GM12878 (cell line): ENCODE results near the gene UBC. TPM values are rescaled to one million over a fixed set of nuclear protein-coding genes. Genes with fewer than 3 reads are reported as not detected.

Source experiments
- ATAC-seq: fragments of 200-7000 bp; cut with Tn5 transposase; 3 replicates; pipeline ENCODE4 v1.9.1; 2020; ENCODE audit warnings: mild to moderate bottlenecking, moderate library complexity
- Bru-seq: library from RNA; stranded (reverse); fragments of 400-500 nt; gene quantifications from one replicate; lab custom pipeline; 2021; lab: Mats Ljungman, UMichigan
- BruChase-seq, 2 experiments: library from RNA; stranded (reverse); fragments of 400-500 nt; gene quantifications; one replicate each; lab custom pipeline; 2021; lab: Mats Ljungman, UMichigan
- BruUV-seq: library from RNA; stranded (reverse); fragments of 400-500 nt; replicated peaks from 2 replicates; lab custom pipeline; 2021; lab: Mats Ljungman, UMichigan
- CTCF ChIA-PET: fragments of 300-600 bp; sonication (Branson Sonifier 250); formaldehyde crosslinking; extraction: SDS; loops from one replicate; lab custom pipeline; 2021; ENCODE audit warnings: inconsistent platforms; lab: Yijun Ruan, JAX
- POLR2A ChIA-PET: fragments of 350-600 bp; formaldehyde crosslinking; extraction: SDS; loops from one replicate; lab custom pipeline; 2021; ENCODE audit warnings: inconsistent platforms; lab: Charles Lee
- RAD21 ChIA-PET: fragments of 300-600 bp; sonication (Branson Sonifier 250); formaldehyde crosslinking; loops from one replicate; lab custom pipeline; 2023; ENCODE audit warnings: antibody characterized with exemption; ENCODE audit not compliant: unreplicated experiment; lab: Charles Lee
- SMC1A ChIA-PET: fragments of 300-600 bp; sonication (Branson Sonifier 250); formaldehyde crosslinking; loops from one replicate; lab custom pipeline; 2023; ENCODE audit not compliant: unreplicated experiment, uncharacterized antibody; lab: Charles Lee
- DNase-seq: peaks from one replicate; pipeline ENCODE4 v3.0.0-alpha.2; 2011; ENCODE audit warnings: low read depth, low spot score
- FAIRE-seq: peaks from 3 replicates; lab custom pipeline; 2011; peaks lifted over from hg19 to GRCh38; lab: Jason Lieb, UNC
- H2AFZ ChIP-seq: 2 replicates; pipeline ENCODE4 v1.6.0; 2011; ENCODE audit warnings: low read depth, low read length, control low read depth; ENCODE audit not compliant: control insufficient read depth
- H3K27ac ChIP-seq: 2 replicates; pipeline ENCODE4 v1.5.1; 2011; ENCODE audit warnings: control low read depth; ENCODE audit not compliant: control insufficient read depth, insufficient read depth
- H3K27me3 ChIP-seq, 2 experiments: replicated peaks in 1 of 2; 2 replicates each; pipeline versions ENCODE4 v1.6.0 to v1.6.1; 2011; ENCODE audit warnings: low read length in 1 of 2; ENCODE audit not compliant: control insufficient read depth in 2 of 2, insufficient read depth in 2 of 2
- H3K36me3 ChIP-seq, 2 experiments: 2 replicates each; pipeline ENCODE4 v1.5.1; 2011; ENCODE audit warnings: low read length in 1 of 2; ENCODE audit not compliant: control insufficient read depth in 2 of 2, insufficient read depth in 2 of 2
- H3K4me1 ChIP-seq: 2 replicates; pipeline ENCODE4 v1.6.1; 2011; ENCODE audit warnings: mild to moderate bottlenecking, low read length, moderate library complexity, mixed read lengths; ENCODE audit not compliant: control insufficient read depth, insufficient read depth
- H3K4me2 ChIP-seq: 2 replicates; pipeline ENCODE4 v1.6.0; 2011; ENCODE audit warnings: control low read depth; ENCODE audit not compliant: control insufficient read depth, insufficient read depth
- H3K4me3 ChIP-seq: fragments of 200-600 bp; sonication (generic); 2 replicates; pipeline ENCODE4 v1.5.1; 2016
- H3K79me2 ChIP-seq: 2 replicates; pipeline ENCODE4 v1.6.0; 2011; ENCODE audit warnings: low read length; ENCODE audit not compliant: control insufficient read depth, insufficient read depth
- H3K9ac ChIP-seq: 2 replicates; pipeline ENCODE4 v1.8.0; 2011; ENCODE audit warnings: low read length, control low read depth, mixed read lengths; ENCODE audit not compliant: control insufficient read depth, insufficient read depth
- H3K9me3 ChIP-seq: replicated peaks from 3 replicates; pipeline ENCODE4 v1.5.1; 2011; ENCODE audit warnings: mild to moderate bottlenecking, low read length; ENCODE audit not compliant: control insufficient read depth, insufficient read depth
- H4K20me1 ChIP-seq: 2 replicates; pipeline ENCODE4 v1.6.0; 2011; ENCODE audit not compliant: control insufficient read depth, insufficient read depth
- ATF2 ChIP-seq: IDR thresholded peaks from 2 replicates; pipeline ENCODE4 v1.6.1; 2012; ENCODE audit warnings: low read length, inconsistent platforms
- BCL11A ChIP-seq: IDR thresholded peaks from 2 replicates; pipeline ENCODE4 v1.6.1; 2011; ENCODE audit warnings: low read depth, low read length
- ETV6 ChIP-seq, 2 experiments: fragments of 450-650 bp in 1 of 2; IDR thresholded peaks in 1 of 2; conservative IDR thresholded peaks in 1 of 2; 2 replicates each; pipeline ENCODE4 v1.6.1; 2014; ENCODE audit warnings: antibody characterized with exemption in 1 of 2, borderline replicate concordance in 1 of 2, low read depth in 1 of 2, mild to moderate bottlenecking in 1 of 2, moderate library complexity in 1 of 2
- KLF5 ChIP-seq: fragments of 450-650 bp; IDR thresholded peaks from 2 replicates; pipeline ENCODE4 v1.6.1; 2014; ENCODE audit warnings: mild to moderate bottlenecking; ENCODE audit not compliant: partially characterized antibody
- MLLT1 ChIP-seq: fragments of 450-650 bp; IDR thresholded peaks from 2 replicates; pipeline ENCODE4 v1.6.1; 2016; ENCODE audit warnings: mild to moderate bottlenecking
- MTA2 ChIP-seq: fragments of 450-650 bp; IDR thresholded peaks from 2 replicates; pipeline ENCODE4 v1.6.1; 2016; ENCODE audit warnings: low read depth, mild to moderate bottlenecking, moderate library complexity
- MYC ChIP-seq: IDR thresholded peaks from 2 replicates; pipeline ENCODE4 v1.6.1; 2011; ENCODE audit warnings: mild to moderate bottlenecking, low read length, moderate library complexity, inconsistent platforms; ENCODE audit not compliant: insufficient read depth, insufficient replicate concordance, insufficient read length, severe bottlenecking
- NFYA ChIP-seq: IDR thresholded peaks from 2 replicates; pipeline ENCODE4 v1.6.1; 2011; ENCODE audit warnings: low read depth, mild to moderate bottlenecking, low read length, improper control_type of control experiment, borderline replicate concordance
- SRF ChIP-seq, 2 experiments: IDR thresholded peaks; 2 replicates each; pipeline ENCODE4 v1.6.1; 2011; ENCODE audit warnings: low read depth in 2 of 2, low read length in 2 of 2, mild to moderate bottlenecking in 1 of 2, moderate library complexity in 1 of 2
- YY1 ChIP-seq: IDR thresholded peaks from 2 replicates; pipeline ENCODE4 v1.6.1; 2011; ENCODE audit warnings: low read depth, mild to moderate bottlenecking, low read length
- ZBED1 ChIP-seq: IDR thresholded peaks from 2 replicates; pipeline ENCODE4 v1.6.1; 2016; ENCODE audit warnings: borderline replicate concordance
- ZZZ3 ChIP-seq: IDR thresholded peaks from 2 replicates; pipeline ENCODE4 v1.6.1; 2011; ENCODE audit warnings: low read depth; ENCODE audit not compliant: control insufficient read depth, insufficient read length
- WGBS: methylation state at CpG from one replicate; pipeline ENCODE4 v1.1.6; 2016; ENCODE audit warnings: low lambda C conversion rate; ENCODE audit not compliant: insufficient replicate concordance, insufficient coverage; ENCODE audit errors: missing lambda C conversion rate; 5-methylcytosine and 5-hydroxymethylcytosine counted together
- in situ Hi-C: fragments of 300-500 bp; cut with MboI; formaldehyde crosslinking; loops from 9 replicates; pipeline ENCODE4 v1.14.3; 2018; ENCODE audit warnings: mixed read lengths
- intact Hi-C: fragments of 100-400 bp; cut with micrococcal nuclease; formaldehyde crosslinking; loops from one replicate; pipeline ENCODE4 v1.14.2; 2022; ENCODE audit not compliant: unreplicated experiment
- long read RNA-seq, 2 experiments: library from polyadenylated mRNA; unstranded; transcript quantifications; one replicate each; pipeline ENCODE4 v2.0.0, GENCODE V29; 2019 to 2020
- polyA minus RNA-seq, 3 experiments: library from RNA; depleted of rRNA, polyadenylated mRNA; stranded (reverse); fragments of >200 nt; gene quantifications; 2 replicates each; pipeline ENCODE4 v1.2.3, GENCODE V29; 2011
- polyA plus RNA-seq, 11 experiments: library from polyadenylated mRNA; depleted of rRNA in 4 of 11; unstranded in 6 of 11; stranded (reverse) in 5 of 11; fragments of >200 nt; fragmentation: Nextera tagmentation in 4 of 11; fragmentation: Illumina TruSeq in 1 of 11; extraction: Ambion mirVana in 4 of 11; extraction: Trizol in 1 of 11; gene quantifications; 1 replicate in 1 of 11; 2 replicates in 10 of 11; pipeline versions ENCODE4 v1.2.1 to v1.2.3, GENCODE V29; 2011 to 2016; ENCODE audit warnings: inconsistent platforms in 2 of 11, missing spikeins in 2 of 11, low read depth in 1 of 11
- total RNA-seq, 4 experiments: library from RNA; depleted of rRNA in 3 of 4; stranded (reverse); fragments of >200 nt in 3 of 4; fragmentation: Illumina TruSeq in 1 of 4; extraction: Trizol in 1 of 4; gene quantifications; 2 replicates each; pipeline versions ENCODE4 v1.2.1 to v1.2.3, GENCODE V29; 2013 to 2021

Gene UBC
- total RNA-seq (2013; cell fraction: nucleolus; rRNA removed), result 329 and 366 TPM in 2 replicates
- total RNA-seq (2014; rRNA removed) (883 and 944 TPM in 2 replicates), total RNA-seq (2014; rRNA removed; fragmentation: Illumina TruSeq; extraction: Trizol) (816 and 821 TPM in 2 replicates), total RNA-seq (2021) (736 and 799 TPM in 2 replicates), polyA plus RNA-seq (2011; rRNA removed) (1,270 and 1,666 TPM in 2 replicates), polyA plus RNA-seq (2014; fragmentation: Illumina TruSeq; extraction: Trizol) (973 and 1,123 TPM in 2 replicates), polyA plus RNA-seq (2014; fragmentation: Nextera tagmentation; extraction: Ambion mirVana) (1,000 to 10,000 TPM in 1 of 2 experiments, 100 to 1,000 TPM in 1; 785 to 1,214 TPM), polyA plus RNA-seq (2014; rRNA removed) (610 and 653 TPM in 2 replicates), polyA plus RNA-seq (2016; fragmentation: Nextera tagmentation; extraction: Ambion mirVana) (100 to 1,000 TPM; 866 to 909 TPM), polyA minus RNA-seq (2011; rRNA and poly(A)+ RNA removed) (980 and 1,147 TPM in 2 replicates), Bru-seq, nascent RNA (percentile 100 among the genes with signal in this experiment), BruChase-seq, experiment 1, labeled RNA remaining after a 6-hour chase (percentile 100 among the genes with signal in this experiment), BruChase-seq, experiment 2, labeled RNA remaining after a 2-hour chase (percentile 100 among the genes with signal in this experiment)
- polyA plus RNA-seq (2011; ENCODE audit: low read depth), result 1,550 TPM
- polyA plus RNA-seq (2011; cell fraction: cytosol; rRNA removed), result 1,638 and 1,774 TPM in 2 replicates
- polyA plus RNA-seq (2011; cell fraction: nucleus; rRNA removed), result 1,319 and 1,377 TPM in 2 replicates
- 962 and 1,441 TPM in 2 replicates for polyA plus RNA-seq (2012)
- 232 and 279 TPM in 2 replicates for polyA minus RNA-seq (2011; cell fraction: cytosol; rRNA and poly(A)+ RNA removed)
- 143 and 182 TPM in 2 replicates for polyA minus RNA-seq (2011; cell fraction: nucleus; rRNA and poly(A)+ RNA removed)
- long read RNA-seq, experiment 1, transcript UBC-205 (1 exons, 3,745 nt), result minor isoform, 151 of 637 reads
- long read RNA-seq, experiment 1, transcript UBC-201 (2 exons, 2,688 nt), result major isoform, 473 of 637 reads
- long read RNA-seq, experiment 1, partial matches to known transcripts, result 3 of 637 reads
- long read RNA-seq, experiment 1, other reads (novel, unspliced or antisense), result 10 of 637 reads
- long read RNA-seq, experiment 2, transcript UBC-201 (2 exons, 2,688 nt), result major isoform, 4,109 of 4,810 reads
- long read RNA-seq, experiment 2, transcript UBC-204 (2 exons, 624 nt), result minor isoform, 13 of 4,810 reads
- long read RNA-seq, experiment 2, transcript UBC-205 (1 exons, 3,745 nt), result minor isoform, 607 of 4,810 reads
- long read RNA-seq, experiment 2, partial matches to known transcripts, result 20 of 4,810 reads
- long read RNA-seq, experiment 2, other reads (novel, unspliced or antisense), result 57 of 4,810 reads

- H3K9me3 ChIP-seq, result no peaks in the 10 kb centered on the region; the same call in 2 of the 3 replicates
- in situ Hi-C loops (loop anchor here (25.0 kb wide), 1 partner anchor 1477 kb away; the partner anchor contains the start of gene RILPL2), intact Hi-C loops (loop anchor here (10.0 kb wide), 2 partner anchors 350 to 790 kb away; partner anchors contain the start of gene NCOR2)
- H3K4me2 ChIP-seq, result peak within 1 kb of the TSS; percentile 89
- peaks cover 8 to 14% of the 10 kb centered on the region in 2 experiments for H3K36me3 ChIP-seq
- peak within 1 kb of the TSS; percentile 97 for H3K4me3 ChIP-seq
- peak within 1 kb of the TSS; percentile 100 for H2AFZ ChIP-seq
- RAD21 ChIA-PET, result interaction anchor here (1.2 to 12.1 kb wide), 4 partner anchors 9 to 52 kb away, joined by 3 to 246 read pairs (median 54); no protein-coding TSS in a partner anchor
- H3K27me3 ChIP-seq, result no peaks in the 10 kb centered on the region
- whole genome bisulfite sequencing, result 1% methylated on average over 67 of the region's 85 CpGs
- H3K4me1 ChIP-seq, result peaks cover 18% of the 10 kb centered on the region
- CTCF ChIA-PET, result interaction anchor here (0.5 to 21.3 kb wide), 5 partner anchors 9 to 141 kb away, joined by 3 to 523 read pairs (median 4); no protein-coding TSS in a partner anchor
- peaks cover 17% of the 10 kb centered on the region for H4K20me1 ChIP-seq
- no peak for FAIRE-seq
- H3K27ac ChIP-seq, result peak within 1 kb of the TSS; percentile 100
- peak; percentile 21 for ATAC-seq
- BruUV-seq, result no TSS peak
- peaks cover 60% of the 10 kb centered on the region for H3K79me2 ChIP-seq
- SMC1A ChIA-PET, result interaction anchor here (1.3 to 12.3 kb wide), 5 partner anchors 7 to 80 kb away, joined by 3 to 294 read pairs (median 4); no protein-coding TSS in a partner anchor
- H3K9ac ChIP-seq, result peak within 1 kb of the TSS; percentile 99
- POLR2A ChIA-PET, result interaction anchor here (0.7 to 16.4 kb wide), 8 partner anchors 9 to 140 kb away, joined by 3 to 346 read pairs (median 38); partner anchors contain the start of gene BRI3BP
- DNase-seq, result no peak
- peak; percentile 99 for TF ChIP-seq MLLT1
- TF ChIP-seq SRF (IDR thresholded peaks at IDR 0.05; ENCODE audit: low read depth in 2 of 2, low read length in 2 of 2), result peak in 1 of 2 experiments; percentile 67; a peak in 2 of 4 replicates
- no peak for TF ChIP-seq BCL11A
- peak in 1 of 2 experiments; percentile 51; a peak in 1 of 4 replicates for TF ChIP-seq ETV6 (conservative IDR thresholded peaks at IDR 0.05 in 1 of 2, IDR thresholded peaks at IDR 0.05 in 1 of 2; ENCODE audit: borderline replicate concordance in 1 of 2, low read depth in 1 of 2)
- no peak for TF ChIP-seq ZZZ3
- no peak for TF ChIP-seq MYC
- TF ChIP-seq ATF2, result no peak
- peak; percentile 86 for TF ChIP-seq ZBED1
- TF ChIP-seq MTA2, result peak; percentile 64
- TF ChIP-seq KLF5, result peak; percentile 96
- peak; percentile 92 for TF ChIP-seq YY1
- no peak for TF ChIP-seq NFYA
Observed at GRCh38 chr12:124914392-124915238, at the start of gene UBC. Gene UBC (minus strand): TSS chr12:124914650. CDS start chr12:124913771, 879 bp downstream.
